Measurements from ENCODE around the gene CNTNAP2.

Gene CNTNAP2

DNA sequence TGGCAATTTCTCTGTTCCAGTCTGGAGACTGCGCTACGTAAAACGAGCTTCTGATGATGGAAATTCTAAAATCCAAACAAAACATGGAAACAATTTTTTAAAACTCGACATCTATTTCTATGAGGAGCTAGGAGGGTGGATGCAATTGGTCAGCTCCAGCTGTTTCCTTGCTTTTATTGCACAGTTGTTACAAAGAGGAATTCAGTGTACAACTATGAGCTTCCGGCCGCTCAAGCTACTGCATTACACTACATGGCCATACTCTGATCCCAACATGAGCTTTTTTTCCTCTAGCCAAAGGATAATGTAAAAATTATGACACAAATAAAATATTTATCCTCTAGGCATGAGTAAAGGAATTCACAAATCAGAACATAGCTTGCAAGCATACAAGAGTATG is 2070.9 kb downstream of the CNTNAP2 start:
- no peak for DNase-seq

- DNase-seq = no peak
Measured at GRCh38 chr7:148191391-148192065, 2074.9 kb downstream of the CNTNAP2 start.

DNA sequence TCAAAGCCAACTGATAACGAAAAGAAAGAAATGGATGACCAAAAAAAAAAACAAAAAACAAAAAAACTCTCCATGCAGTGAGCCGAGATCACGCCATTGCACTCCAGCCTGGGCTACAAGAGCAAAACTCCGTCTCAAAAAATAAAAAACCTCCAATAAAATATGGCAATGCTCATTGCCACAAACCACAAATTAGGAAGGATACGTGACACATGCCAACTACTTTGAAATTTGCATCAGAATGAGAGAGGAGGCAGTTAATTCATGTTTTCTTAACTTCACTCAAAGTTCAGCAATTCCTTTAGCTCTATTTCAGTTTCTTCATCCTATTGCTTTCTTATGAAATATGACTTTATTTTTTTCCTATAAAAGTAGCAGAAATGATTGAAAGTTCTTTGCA is 2075.9 kb downstream of the CNTNAP2 start:
- DNase-seq = no peak

- no peak for DNase-seq
Measured at GRCh38 chr7:148201992-148202391, 2085.4 kb downstream of the CNTNAP2 start.

DNA sequence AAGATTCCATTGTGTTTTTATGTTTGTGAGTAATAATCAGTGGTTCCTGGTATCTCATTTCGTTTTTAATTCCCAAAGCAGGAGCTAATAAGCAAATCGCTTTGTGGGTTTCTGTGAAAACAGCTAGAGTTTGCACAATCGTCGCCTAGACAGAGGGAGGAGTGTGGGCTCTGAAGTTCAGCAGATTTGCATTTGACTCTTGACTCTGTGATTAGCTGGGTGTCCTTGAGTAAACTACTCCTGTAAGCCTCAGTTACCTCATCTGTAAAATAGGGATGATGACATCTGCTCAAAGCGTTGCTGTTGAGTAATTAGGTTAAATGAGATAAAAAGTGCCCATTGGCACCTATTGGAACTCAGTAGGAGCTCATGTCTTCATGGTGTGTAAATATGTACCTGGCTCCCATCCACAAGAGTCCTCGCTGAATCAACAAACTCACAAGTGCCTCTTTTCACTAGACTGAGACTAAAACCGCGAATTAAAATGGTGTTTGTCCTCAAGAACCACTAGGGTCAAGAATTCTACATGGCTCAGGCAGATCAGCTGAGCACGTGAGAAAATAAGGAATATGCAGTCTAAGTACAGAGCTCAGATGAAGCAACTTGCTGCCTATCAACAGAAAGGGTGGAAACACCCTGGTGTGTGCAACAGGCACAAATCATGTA is 2088.2 kb downstream of the CNTNAP2 start:
- DNase-seq = no peak

- DNase-seq = no peak
Measured at GRCh38 chr7:148209643-148210190, 2093.1 kb downstream of the CNTNAP2 start.

DNA sequence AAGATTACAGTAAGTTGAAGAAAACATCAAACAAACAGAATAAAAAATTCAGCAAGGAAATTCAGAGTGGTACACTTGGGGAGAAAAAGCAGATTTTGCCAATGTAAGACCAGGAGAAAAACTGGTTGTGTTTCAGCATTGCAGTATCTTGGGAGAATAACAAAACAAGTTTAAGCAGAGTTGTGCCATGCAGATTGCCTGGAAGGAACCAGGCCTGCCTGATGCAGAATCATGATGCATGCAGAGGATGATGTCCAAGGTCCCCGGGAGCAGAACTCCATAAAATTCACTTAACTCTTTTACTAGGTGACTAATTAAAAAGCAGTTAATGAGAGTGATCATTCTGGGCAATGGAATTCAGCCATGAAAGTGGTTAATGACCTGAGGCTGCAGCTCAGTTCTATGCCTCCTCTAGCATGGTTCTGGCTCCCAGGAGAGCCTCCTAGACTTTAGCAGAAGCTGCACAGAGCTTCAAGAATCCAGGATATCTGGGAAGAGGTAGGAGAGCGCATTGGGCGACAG is 2094.3 kb downstream of the CNTNAP2 start:
- no peak for DNase-seq

- no peak for DNase-seq
Measured at GRCh38 chr7:148211740-148212151, 2095.1 kb downstream of the CNTNAP2 start.

- no peak for DNase-seq
Measured at GRCh38 chr7:148212731-148213130, 2096.1 kb downstream of the CNTNAP2 start.

- DNase-seq = no peak
Measured at GRCh38 chr7:148214101-148214500, 2097.5 kb downstream of the CNTNAP2 start.

DNA sequence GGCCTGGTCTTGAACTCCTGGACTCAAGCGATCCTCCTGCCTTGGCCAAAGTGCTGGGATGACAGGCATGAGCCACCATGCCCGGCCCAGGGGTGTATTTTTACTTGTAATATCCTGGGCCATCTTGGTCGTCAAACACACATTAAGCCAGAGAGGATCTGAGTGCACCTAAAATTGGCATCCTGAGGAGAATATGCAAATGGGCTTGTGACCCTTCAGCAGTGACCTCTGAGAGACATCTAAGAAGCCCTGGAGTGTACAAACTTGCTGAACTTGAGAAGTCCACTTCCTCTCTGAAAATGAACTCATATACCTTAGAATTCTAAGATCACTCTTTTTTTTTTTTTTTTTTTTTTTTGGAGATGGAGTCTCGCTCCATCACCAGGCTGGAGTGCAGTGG is 2102.0 kb downstream of the CNTNAP2 start:
- no peak for DNase-seq

GRCh38 chr7:148222721-148223120 is 2106.1 kb downstream of the CNTNAP2 start:
- DNase-seq = no peak

GRCh38 chr7:148223160-148223559 is 2106.6 kb downstream of the CNTNAP2 start:
- DNase-seq = no peak

- no peak for DNase-seq
Measured at GRCh38 chr7:148223738-148224137, 2107.1 kb downstream of the CNTNAP2 start.

GRCh38 chr7:148230296-148230695 is 2113.7 kb downstream of the CNTNAP2 start:
- DNase-seq = no peak

- no peak for DNase-seq
Measured at GRCh38 chr7:148230883-148231282, 2114.3 kb downstream of the CNTNAP2 start.

- no peak for DNase-seq
Measured at GRCh38 chr7:148232784-148233183, 2116.2 kb downstream of the CNTNAP2 start.

DNA sequence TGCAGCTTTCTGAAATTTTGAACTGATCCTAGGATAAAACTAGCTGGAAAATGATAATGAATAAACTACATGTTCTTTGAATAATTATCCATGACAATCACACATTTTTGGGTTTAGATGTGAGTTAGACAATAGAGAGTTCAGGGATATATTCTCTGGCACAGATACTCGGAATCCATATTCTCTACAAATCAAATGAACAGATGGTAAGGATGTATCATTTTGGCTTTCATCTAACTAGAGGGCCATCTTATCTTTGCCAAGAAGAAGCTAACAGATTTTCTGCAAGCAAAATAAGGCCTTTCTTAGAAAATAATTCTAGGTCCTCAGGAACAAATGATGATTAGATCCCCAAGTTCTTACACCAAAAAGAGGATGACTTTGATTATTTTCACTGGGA is 2118.1 kb downstream of the CNTNAP2 start:
- no peak for DNase-seq

- no peak for DNase-seq
Measured at GRCh38 chr7:148238761-148239325, 2122.2 kb downstream of the CNTNAP2 start.

- no peak for DNase-seq
Measured at GRCh38 chr7:148241700-148242293, 2125.2 kb downstream of the CNTNAP2 start.

- DNase-seq = no peak
Measured at GRCh38 chr7:148242294-148242821, 2125.8 kb downstream of the CNTNAP2 start.

- DNase-seq = no peak
Measured at GRCh38 chr7:148245381-148245780, 2128.8 kb downstream of the CNTNAP2 start.

GRCh38 chr7:148253629-148254028 is 2137.0 kb downstream of the CNTNAP2 start:
- no peak for DNase-seq

Data from effector CD8-positive, alpha-beta T cell (primary cell).